Stimulated activated CD4-positive, alpha-beta T cell treated with anti-CD3 and anti-CD28 coated beads, Interleukin-15, amount 100 ng/mL, for 48 hours (primary cell): Measurements from ENCODE around the gene CHID1.

ENCODE experiments used
- DNase-seq, 2 donors: peaks; one replicate each; pipeline ENCODE4 v3.0.0-alpha.2; 2020; ENCODE audit warnings: low read depth in 2 of 2

Gene CHID1

DNA sequence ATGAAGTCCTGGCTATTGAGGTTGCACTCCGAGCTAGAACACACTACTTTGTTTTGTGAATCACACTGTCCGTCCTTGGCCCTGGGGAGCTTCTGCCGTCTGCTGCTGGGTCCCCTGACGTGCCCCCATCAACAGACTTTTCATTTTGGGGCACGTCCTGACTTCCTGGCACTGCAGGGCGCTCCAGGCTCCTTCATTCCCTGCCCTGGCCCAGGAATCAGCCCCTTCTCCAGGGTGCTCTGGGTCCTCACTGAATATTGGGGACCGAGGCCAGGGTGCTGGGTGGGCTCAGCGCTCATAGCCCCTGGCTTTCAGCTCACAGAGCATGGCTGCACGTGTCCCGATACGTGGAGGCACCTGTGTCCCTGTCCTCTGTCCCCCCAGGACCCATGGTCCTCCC, 45.7 kb downstream of the CHID1 start:
- no peak for DNase-seq

GRCh38 chr11:863910-864827, 46.4 kb downstream of the CHID1 start:
- DNase-seq: no peak

DNA sequence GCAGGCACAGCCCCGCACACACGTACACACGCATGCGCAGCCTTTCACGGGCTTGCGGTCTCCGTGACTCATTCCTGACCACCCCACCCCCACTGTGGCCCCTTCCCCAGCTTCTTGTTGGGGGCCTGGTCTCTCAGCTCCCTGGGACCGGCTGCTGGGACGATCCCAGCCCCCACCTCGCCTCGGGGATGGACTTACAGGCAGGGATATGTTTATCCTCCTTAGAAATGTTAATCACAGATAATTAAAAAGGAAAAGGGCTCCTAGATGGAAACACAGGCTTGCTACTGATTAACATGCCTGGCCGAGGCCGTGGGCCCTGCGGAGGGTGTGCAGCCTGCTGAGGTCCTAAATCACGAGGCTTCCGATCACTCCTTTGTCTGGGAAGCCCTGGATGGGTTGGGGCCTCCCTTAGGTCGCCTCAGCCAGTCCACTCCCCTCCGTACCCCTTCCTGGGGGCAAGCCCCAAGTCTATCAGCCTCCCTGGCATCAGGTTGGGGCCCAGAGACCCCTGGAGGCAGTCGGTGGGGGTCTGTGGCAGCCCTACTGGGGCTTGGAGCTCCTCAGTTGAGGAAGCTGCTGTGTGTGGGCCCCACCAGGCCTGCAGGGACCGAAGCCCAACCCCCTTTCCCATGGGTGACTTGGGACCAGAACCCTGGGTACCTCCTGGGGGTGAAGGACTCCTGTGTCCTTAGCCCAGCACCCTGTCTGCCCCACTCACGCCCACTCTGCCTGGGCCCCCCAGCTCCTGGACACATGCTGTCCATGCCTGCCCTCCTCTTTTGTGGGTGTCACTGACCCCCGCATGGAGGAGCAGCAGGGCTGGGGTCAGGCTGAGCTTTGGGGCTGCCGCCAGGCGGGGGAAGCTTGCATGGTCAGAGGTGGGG, 47.3 kb downstream of the CHID1 start:
- no peak for DNase-seq

DNA sequence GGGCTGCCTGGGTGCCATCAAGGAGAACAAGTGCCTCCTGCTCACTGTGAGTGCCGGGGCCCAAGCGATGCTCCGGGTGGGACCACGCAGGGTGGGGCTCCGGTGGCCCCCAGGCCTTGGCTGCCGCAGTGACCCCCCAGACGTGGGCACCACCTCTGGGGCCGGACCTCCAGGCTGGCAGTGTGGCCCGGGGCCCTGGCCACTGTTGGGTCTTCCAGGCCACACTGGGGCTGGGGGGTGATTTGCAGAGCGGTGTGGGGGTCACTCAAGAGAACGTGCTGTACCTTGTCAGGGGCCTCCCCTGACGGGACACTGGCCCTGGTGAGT, 48.0 kb downstream of the CHID1 start:
- no peak for DNase-seq

DNA sequence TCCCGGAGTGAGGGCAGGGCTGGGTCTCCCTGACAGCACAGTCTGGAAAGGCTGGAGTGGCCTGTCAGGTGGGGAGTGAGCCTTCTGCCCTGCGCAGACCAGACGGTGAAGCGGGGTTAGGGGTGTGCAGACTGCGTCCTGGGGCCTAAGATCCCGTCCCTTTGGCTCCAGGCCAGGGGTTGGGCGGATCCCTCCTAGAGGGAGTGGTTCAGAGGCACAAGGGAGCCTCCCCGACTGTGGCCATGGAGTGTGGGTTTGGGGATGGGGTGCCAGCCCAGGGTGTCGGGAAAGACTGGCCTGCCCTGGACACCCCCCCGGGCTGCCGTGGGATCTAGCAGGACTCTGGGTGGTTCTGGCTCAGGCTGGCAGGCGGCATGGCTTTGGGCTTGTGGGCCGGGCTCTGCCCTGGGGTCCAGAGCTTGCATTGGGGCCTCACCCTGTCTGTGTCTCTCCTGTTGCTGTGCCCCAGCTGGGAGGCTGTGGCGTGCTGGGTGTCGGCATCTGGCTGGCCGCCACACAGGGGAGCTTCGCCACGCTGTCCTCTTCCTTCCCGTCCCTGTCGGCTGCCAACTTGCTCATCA, 48.4 kb downstream of the CHID1 start:
- DNase-seq: no peak

GRCh38 chr11:861105-861479, 49.5 kb downstream of the CHID1 start:
- no peak for DNase-seq

GRCh38 chr11:860234-861104, 50.1 kb downstream of the CHID1 start:
- no peak for DNase-seq

DNA sequence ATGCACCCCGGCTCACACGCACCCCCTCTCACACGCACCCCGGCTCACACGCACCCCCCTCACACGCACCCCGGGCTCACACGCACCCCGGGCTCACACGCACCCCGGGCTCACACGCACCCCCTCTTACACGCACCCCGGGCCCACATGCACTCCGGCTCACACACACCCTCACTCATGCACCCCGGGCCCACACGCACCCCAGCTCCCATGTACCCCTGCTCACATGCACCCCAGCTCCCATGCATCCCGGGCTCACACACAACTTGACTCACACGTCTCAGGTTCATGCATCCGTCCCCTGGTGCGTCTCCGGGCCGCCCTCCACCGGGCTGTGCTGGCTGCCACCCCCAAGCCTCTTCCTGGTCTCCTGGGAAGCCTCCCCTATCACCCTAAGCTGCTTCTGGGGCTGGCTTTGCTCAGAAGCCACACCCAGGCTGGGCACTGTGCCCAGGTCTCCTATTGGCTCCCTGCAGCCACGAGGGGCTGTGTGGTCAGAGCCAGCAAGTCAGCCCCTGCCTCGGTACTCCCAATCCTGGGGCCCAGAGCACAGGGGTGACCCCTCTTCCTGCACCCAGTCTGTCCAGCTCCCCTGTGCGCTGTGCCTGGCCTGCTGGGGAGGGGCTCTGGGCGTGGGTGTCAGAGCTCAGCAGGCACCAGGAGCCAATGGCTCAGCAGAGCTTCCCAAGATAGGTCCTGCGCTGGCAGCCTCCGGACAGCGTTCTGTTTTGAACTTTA, 51.0 kb downstream of the CHID1 start:
- no peak for DNase-seq

- no peak for DNase-seq
Measured at GRCh38 chr11:858762-859339, 51.8 kb downstream of the CHID1 start.

DNA sequence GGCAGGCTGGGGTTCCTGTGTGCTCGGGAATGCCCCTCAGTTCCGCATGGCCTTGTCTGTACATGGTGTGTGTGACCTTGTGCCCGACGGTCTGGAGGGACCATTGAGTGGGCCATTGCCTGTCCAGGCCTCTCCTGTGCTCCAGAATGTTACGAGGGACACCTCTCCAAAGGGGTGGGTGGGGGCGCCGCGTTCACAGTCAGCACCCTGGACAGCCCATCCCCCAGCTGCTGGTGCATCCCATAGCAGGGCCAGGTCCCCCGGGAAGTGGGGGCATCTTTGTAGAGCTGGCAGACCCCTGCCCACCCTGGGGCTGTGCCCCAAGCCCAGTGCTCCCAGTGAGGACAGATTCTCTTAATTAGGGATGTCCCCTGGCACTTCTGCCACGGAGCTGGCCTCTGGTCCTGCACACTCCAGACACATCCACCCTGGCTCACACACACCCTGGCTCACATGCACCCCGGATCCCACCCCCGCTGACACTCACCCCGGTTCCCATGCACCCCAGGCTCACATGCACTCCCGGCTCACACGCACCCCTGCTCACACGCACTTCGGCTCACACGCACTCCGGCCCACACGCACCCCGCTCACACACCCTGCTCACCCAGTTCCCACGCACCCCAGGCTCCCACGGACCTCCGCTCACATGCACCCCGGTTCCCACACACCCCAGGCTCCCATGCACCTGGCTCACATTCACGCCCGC, 52.4 kb downstream of the CHID1 start:
- DNase-seq: no peak

DNA sequence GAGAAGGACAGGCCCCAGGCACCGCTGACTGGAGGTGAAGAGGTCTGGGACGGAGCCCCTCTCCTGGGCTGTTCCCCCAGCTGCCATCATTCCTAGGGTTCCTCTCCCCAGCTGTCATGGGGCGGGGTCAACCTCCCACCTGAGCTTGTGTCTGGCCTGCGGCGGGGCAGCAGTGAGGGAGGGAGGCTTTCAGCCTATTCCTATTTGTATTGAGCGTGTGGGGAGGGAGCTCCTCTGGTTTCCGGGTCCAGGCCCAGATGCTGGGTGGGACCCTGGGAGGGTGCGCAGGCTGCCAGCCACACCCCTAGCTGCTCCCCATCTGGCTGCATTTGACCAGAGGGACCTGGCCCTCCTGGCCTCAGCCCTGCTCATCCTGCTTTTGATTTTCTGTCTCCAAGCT, 54.2 kb downstream of the CHID1 start:
- no peak for DNase-seq

DNA sequence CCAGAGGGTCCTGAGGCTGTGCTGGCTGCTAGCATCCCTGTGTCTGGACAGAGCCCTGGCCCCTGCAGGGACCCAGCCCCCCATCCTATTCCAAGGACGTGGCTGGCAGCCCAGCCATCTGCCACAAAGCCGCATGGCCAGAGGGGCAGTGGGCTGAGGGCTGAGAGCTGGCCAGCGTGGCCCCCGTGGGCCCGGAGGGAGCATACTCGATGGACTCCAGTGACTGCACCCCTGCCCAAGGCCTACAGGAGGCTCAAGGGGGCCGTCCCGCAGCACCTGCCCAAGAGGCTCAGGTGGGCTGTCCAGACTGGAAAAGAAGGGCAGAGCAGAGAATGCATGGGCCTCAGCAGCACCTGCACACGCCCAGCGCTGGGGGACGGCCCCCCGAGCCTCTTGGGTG, 54.8 kb downstream of the CHID1 start:
- DNase-seq: no peak

DNA sequence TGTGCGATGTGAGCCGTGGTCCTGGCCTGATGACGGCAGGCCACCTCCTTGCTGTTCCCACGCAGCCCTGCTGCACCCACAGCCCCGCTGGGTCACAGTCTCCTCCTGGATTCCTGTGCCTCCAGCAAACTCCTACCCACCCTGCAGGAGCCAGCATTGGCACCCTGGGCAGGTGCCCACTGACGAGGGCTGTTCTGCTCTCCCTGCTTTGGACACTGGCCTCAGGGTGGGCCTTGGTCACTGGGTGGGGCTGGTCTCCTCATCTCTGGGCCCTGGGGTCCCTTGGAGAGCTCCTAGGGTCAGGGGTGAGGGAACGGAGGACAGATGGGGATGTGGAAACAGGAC, 55.3 kb downstream of the CHID1 start:
- DNase-seq: no peak

GRCh38 chr11:854601-855329, 55.8 kb downstream of the CHID1 start:
- DNase-seq: no peak

GRCh38 chr11:853682-854448, 56.7 kb downstream of the CHID1 start:
- DNase-seq: no peak

- DNase-seq: no peak
Measured at GRCh38 chr11:852762-853161, 57.8 kb downstream of the CHID1 start.

- DNase-seq: no peak
Measured at GRCh38 chr11:850775-851763, 59.5 kb downstream of the CHID1 start.
